Smooth muscle cell (in vitro differentiated cells): ENCODE measurements around the gene LSM10. TPM values are rescaled to one million over a fixed set of nuclear protein-coding genes. Genes with fewer than 3 reads are reported as not detected.

ENCODE experiments used
- DNase-seq: peaks from one replicate; lab custom pipeline; 2025; ENCODE audit not compliant: unreplicated experiment; lab: John Stamatoyannopoulos, UW
- H2AFZ ChIP-seq: fragments of 200-600 bp; sonication (generic); 2 replicates; pipeline ENCODE4 v1.6.0; 2016; ENCODE audit warnings: antibody characterized with exemption, low read depth, mild to moderate bottlenecking
- H3F3A ChIP-seq: fragments of 200-600 bp; sonication (generic); 2 replicates; pipeline ENCODE4 v1.6.0; 2017; ENCODE audit warnings: antibody characterized with exemption, low read depth
- H3K27ac ChIP-seq: fragments of 200-600 bp; sonication (generic); 2 replicates; pipeline ENCODE4 v1.5.1; 2016; ENCODE audit warnings: low read depth, mild to moderate bottlenecking
- H3K27me3 ChIP-seq: fragments of 200-600 bp; sonication (generic); 2 replicates; pipeline ENCODE4 v1.6.1; 2016; ENCODE audit warnings: low read depth, mild to moderate bottlenecking
- H3K36me3 ChIP-seq: fragments of 200-600 bp; sonication (generic); 2 replicates; pipeline ENCODE4 v1.5.1; 2016; ENCODE audit warnings: low read depth
- H3K4me1 ChIP-seq: fragments of 200-600 bp; sonication (generic); 2 replicates; pipeline ENCODE4 v1.5.1; 2016; ENCODE audit warnings: low read depth
- H3K4me2 ChIP-seq: fragments of 200-600 bp; sonication (generic); 2 replicates; pipeline ENCODE4 v1.6.0; 2016; ENCODE audit warnings: mild to moderate bottlenecking
- H3K4me3 ChIP-seq: fragments of 200-600 bp; sonication (generic); 2 replicates; pipeline ENCODE4 v1.5.1; 2016; ENCODE audit warnings: mild to moderate bottlenecking
- H3K79me2 ChIP-seq: fragments of 200-600 bp; sonication (generic); 2 replicates; pipeline ENCODE4 v1.6.0; 2016; ENCODE audit warnings: low read depth, mild to moderate bottlenecking
- H3K9ac ChIP-seq: fragments of 200-600 bp; sonication (generic); 2 replicates; pipeline ENCODE4 v1.6.0; 2016; ENCODE audit warnings: low read depth
- H3K9me3 ChIP-seq: fragments of 200-600 bp; sonication (generic); replicated peaks from 2 replicates; pipeline ENCODE4 v1.5.1; 2016; ENCODE audit warnings: low read depth
- H4K20me1 ChIP-seq: fragments of 200-600 bp; sonication (generic); 2 replicates; pipeline ENCODE4 v1.6.0; 2016; ENCODE audit warnings: low read depth
- WGBS: methylation state at CpG from one replicate; pipeline ENCODE4 v1.1.7; 2016; ENCODE audit warnings: low lambda C conversion rate; 5-methylcytosine and 5-hydroxymethylcytosine counted together
- polyA plus RNA-seq: library from polyadenylated mRNA; unstranded; fragments of >200 nt; fragmentation: Nextera tagmentation; extraction: Ambion mirVana; gene quantifications from 2 replicates; pipeline ENCODE4 v1.2.1, GENCODE V29; 2016
- total RNA-seq: library from RNA; depleted of rRNA; stranded (reverse); fragments of >200 nt; gene quantifications from 2 replicates; pipeline ENCODE4 v1.2.3, GENCODE V29; 2014
- TF ChIP-seq, protein P1 (sequence below): fragments of 200-600 bp; sonication (generic); IDR thresholded peaks from 2 replicates; pipeline ENCODE4 v1.5.1; 2017; ENCODE audit warnings: borderline replicate concordance, mild to moderate bottlenecking, antibody characterized with exemption; ENCODE audit not compliant: insufficient read depth, poor library complexity, severe bottlenecking

The LSM10 gene
- total and polyA plus RNA-seq, 2 experiments from 2014 or later, result 12.2 to 72.9 TPM

DNA sequence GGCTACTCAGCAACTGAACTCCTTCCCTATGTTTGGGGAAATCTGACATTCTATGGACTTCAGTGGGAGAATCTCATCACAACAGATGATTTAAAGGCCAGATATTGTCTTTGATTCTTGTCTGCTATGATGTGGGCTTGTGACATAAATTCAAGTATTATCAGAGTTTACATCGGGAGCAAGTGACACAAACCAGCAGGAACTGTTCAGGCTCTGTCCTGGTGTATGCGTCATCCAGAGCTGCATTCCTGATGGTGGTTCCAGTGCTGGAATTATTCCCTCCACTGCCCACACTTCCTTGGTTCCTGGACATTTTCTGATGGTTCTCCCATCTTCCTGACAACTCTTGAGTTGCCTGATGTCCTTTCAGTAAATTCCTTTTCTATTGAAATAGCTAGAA, 10.8 kb upstream of the LSM10 start:
- Histone ChIP-seq H3K36me3 (no peaks in the 10 kb centered on the region), H3K4me3 (no peak overlapping the region), H3K4me2 (peak overlapping the region; percentile 0), H3K79me2 (peaks cover under 1% of the 10 kb centered on the region), H3K27ac (peak overlapping the region; percentile 83), H3K4me1 (no peaks in the 10 kb centered on the region), H4K20me1 (no peaks in the 10 kb centered on the region), H3K27me3 (no peaks in the 10 kb centered on the region), H2AFZ (no peak overlapping the region), H3K9me3 (no peaks in the 10 kb centered on the region), H3F3A (peaks cover 6% of the 10 kb centered on the region), H3K9ac (no peak overlapping the region)
- 7% methylated on average over 2 of the region's 2 CpGs for WGBS
- TF ChIP-seq, protein P1, sequence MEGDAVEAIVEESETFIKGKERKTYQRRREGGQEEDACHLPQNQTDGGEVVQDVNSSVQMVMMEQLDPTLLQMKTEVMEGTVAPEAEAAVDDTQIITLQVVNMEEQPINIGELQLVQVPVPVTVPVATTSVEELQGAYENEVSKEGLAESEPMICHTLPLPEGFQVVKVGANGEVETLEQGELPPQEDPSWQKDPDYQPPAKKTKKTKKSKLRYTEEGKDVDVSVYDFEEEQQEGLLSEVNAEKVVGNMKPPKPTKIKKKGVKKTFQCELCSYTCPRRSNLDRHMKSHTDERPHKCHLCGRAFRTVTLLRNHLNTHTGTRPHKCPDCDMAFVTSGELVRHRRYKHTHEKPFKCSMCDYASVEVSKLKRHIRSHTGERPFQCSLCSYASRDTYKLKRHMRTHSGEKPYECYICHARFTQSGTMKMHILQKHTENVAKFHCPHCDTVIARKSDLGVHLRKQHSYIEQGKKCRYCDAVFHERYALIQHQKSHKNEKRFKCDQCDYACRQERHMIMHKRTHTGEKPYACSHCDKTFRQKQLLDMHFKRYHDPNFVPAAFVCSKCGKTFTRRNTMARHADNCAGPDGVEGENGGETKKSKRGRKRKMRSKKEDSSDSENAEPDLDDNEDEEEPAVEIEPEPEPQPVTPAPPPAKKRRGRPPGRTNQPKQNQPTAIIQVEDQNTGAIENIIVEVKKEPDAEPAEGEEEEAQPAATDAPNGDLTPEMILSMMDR, result no peak
- no peak for DNase-seq

DNA sequence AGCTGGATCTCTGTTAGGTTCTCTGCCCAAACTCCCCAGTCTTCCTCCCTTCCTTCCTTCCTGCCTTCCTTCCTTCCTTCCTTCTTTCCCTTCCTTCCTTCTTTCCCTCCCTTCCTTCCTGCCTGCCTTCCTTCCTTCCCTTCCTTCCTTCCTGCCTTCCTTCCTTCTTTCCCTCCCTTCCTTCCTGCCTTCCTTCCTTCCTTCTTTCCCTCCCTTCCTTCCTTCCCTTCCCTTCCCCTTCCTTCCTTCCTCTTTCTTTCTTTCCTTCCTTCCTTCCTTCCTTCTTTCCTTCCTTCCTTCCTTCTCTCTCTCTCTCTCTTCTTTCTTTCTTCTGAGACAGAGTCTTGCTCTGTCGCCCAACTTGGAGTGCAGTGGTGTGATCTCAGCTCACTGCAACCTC, 8.7 kb upstream of the LSM10 start:
- WGBS, result 94% methylated on average over 1 of the region's 1 CpG
- Histone ChIP-seq H3K27me3 (no peaks in the 10 kb centered on the region), H4K20me1 (no peaks in the 10 kb centered on the region), H3K4me1 (no peaks in the 10 kb centered on the region), H3K9ac (no peak overlapping the region), H3F3A (peaks cover 12% of the 10 kb centered on the region), H3K4me3 (no peak overlapping the region), H3K36me3 (no peaks in the 10 kb centered on the region), H2AFZ (no peak overlapping the region), H3K79me2 (peaks cover 14% of the 10 kb centered on the region), H3K4me2 (no peak overlapping the region), H3K27ac (no peak overlapping the region), H3K9me3 (no peaks in the 10 kb centered on the region)
- TF ChIP-seq, protein P1, result no peak
- DNase-seq, result no peak

DNA sequence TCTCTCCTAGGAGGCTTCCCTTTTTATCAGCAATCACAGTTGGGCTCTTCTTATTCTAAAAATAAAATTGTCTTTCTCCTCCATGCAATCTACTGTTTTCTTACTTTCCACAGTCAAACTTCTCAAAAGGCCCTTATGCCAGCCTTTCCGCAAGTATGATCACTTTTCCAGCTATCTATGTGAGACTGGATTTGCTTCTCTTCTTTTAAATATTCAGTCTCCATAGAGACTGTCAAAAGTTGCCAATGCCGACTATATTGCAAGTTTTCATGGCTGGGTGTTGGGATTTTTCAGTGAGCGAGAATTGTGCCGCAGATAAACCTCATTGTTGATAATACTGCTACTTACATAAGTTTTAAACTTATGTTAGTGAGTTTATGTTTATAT, 4.8 kb upstream of the LSM10 start:
- H3K4me1 ChIP-seq, result peaks cover 4% of the 10 kb centered on the region
- H3K9ac ChIP-seq, result no peak overlapping the region
- no peak for DNase-seq
- no peaks in the 10 kb centered on the region for H3K36me3 ChIP-seq
- no peaks in the 10 kb centered on the region for H4K20me1 ChIP-seq
- no peaks in the 10 kb centered on the region for H3K27me3 ChIP-seq
- peaks cover 11% of the 10 kb centered on the region for H3F3A ChIP-seq
- H3K9me3 ChIP-seq, result no peaks in the 10 kb centered on the region
- TF ChIP-seq, protein P1, result no peak
- peak overlapping the region; percentile 83 for H3K4me2 ChIP-seq
- peak overlapping the region; percentile 86 for H3K27ac ChIP-seq
- H2AFZ ChIP-seq, result no peak overlapping the region
- H3K79me2 ChIP-seq, result peaks cover 14% of the 10 kb centered on the region
- WGBS, result 96% methylated on average over 4 of the region's 4 CpGs
- H3K4me3 ChIP-seq, result no peak overlapping the region
